NCI-H526 treated with DMSO at 0.1 percent for 48 hours (cell line): ENCODE results near the gene SMARCD2.

ENCODE experiments used
- DNase-seq: peaks from one replicate; lab custom pipeline; 2025; lab: John Stamatoyannopoulos, UW

Gene SMARCD2

GRCh38 chr17:63832014-63832413, 10.5 kb downstream of the SMARCD2 start:
- no peak for DNase-seq

- no peak for DNase-seq
Measured at GRCh38 chr17:63831505-63831904, 11.0 kb downstream of the SMARCD2 start.

GRCh38 chr17:63830904-63831491, 11.5 kb downstream of the SMARCD2 start:
- no peak for DNase-seq

GRCh38 chr17:63830278-63830677, 12.2 kb downstream of the SMARCD2 start:
- no peak for DNase-seq

GRCh38 chr17:63828936-63829335, 13.5 kb downstream of the SMARCD2 start:
- DNase-seq = no peak

GRCh38 chr17:63827801-63828221, 14.7 kb downstream of the SMARCD2 start:
- no peak for DNase-seq

- peak; percentile 94 for DNase-seq
Measured at GRCh38 chr17:63827002-63827800, 15.3 kb downstream of the SMARCD2 start, which contains the start of the genes FTSJ3 and PSMC5. Gene FTSJ3 (minus strand): TSS chr17:63827663. CDS start chr17:63826902, 761 bp downstream. Gene PSMC5 (plus strand): TSS chr17:63827431. CDS start chr17:63827491, 60 bp downstream.

- DNase-seq = no peak
Measured at GRCh38 chr17:63826468-63827001, 15.9 kb downstream of the SMARCD2 start.

GRCh38 chr17:63824362-63824761, 18.1 kb downstream of the SMARCD2 start:
- DNase-seq = no peak

- DNase-seq = no peak
Measured at GRCh38 chr17:63823659-63824331, 18.7 kb downstream of the SMARCD2 start.

- no peak for DNase-seq
Measured at GRCh38 chr17:63822537-63822936, 19.9 kb downstream of the SMARCD2 start.

GRCh38 chr17:63821804-63822203, 20.7 kb downstream of the SMARCD2 start:
- DNase-seq = no peak

GRCh38 chr17:63820963-63821561, 21.4 kb downstream of the SMARCD2 start:
- no peak for DNase-seq

GRCh38 chr17:63819585-63820537, 22.6 kb downstream of the SMARCD2 start:
- DNase-seq = no peak

GRCh38 chr17:63819131-63819530, 23.4 kb downstream of the SMARCD2 start:
- no peak for DNase-seq

- no peak for DNase-seq
Measured at GRCh38 chr17:63817736-63818385, 24.6 kb downstream of the SMARCD2 start.

- DNase-seq = no peak
Measured at GRCh38 chr17:63816669-63817068, 25.8 kb downstream of the SMARCD2 start.

- no peak for DNase-seq
Measured at GRCh38 chr17:63816123-63816522, 26.4 kb downstream of the SMARCD2 start.

GRCh38 chr17:63809970-63810369, 32.5 kb downstream of the SMARCD2 start:
- DNase-seq = no peak

GRCh38 chr17:63805591-63805990, 36.9 kb downstream of the SMARCD2 start:
- DNase-seq = no peak
